GM23248 (cell line): ENCODE data around the gene MDFIC. TPM values are rescaled to one million over a fixed set of nuclear protein-coding genes. Genes with fewer than 3 reads are reported as not detected.

Experiments
- DNase-seq: peaks from one replicate; pipeline ENCODE4 v3.0.0-alpha.2; 2015
- H2AFZ ChIP-seq: fragments of 200-600 bp; sonication (generic); 2 replicates; pipeline ENCODE4 v1.6.1; 2016; ENCODE audit warnings: antibody characterized with exemption
- H3F3A ChIP-seq: fragments of 200-600 bp; sonication (generic); 2 replicates; pipeline ENCODE4 v1.6.1; 2016; ENCODE audit warnings: mild to moderate bottlenecking, antibody characterized with exemption, mixed run types; ENCODE audit not compliant: insufficient read depth
- H3K27ac ChIP-seq: fragments of 200-600 bp; sonication (generic); 2 replicates; pipeline ENCODE4 v1.5.1; 2016; ENCODE audit warnings: mild to moderate bottlenecking
- H3K27me3 ChIP-seq: fragments of 200-600 bp; sonication (generic); replicated peaks from 2 replicates; pipeline ENCODE4 v1.6.1; 2016; ENCODE audit warnings: mild to moderate bottlenecking; ENCODE audit not compliant: insufficient read depth
- H3K36me3 ChIP-seq: fragments of 200-600 bp; sonication (generic); 2 replicates; pipeline ENCODE4 v1.6.1; 2016; ENCODE audit warnings: low read depth, mild to moderate bottlenecking
- H3K4me1 ChIP-seq: fragments of 200-600 bp; sonication (generic); 2 replicates; pipeline ENCODE4 v1.6.1; 2016; ENCODE audit warnings: mild to moderate bottlenecking; ENCODE audit not compliant: insufficient read depth
- H3K4me2 ChIP-seq: fragments of 200-600 bp; sonication (generic); one replicate; pipeline ENCODE4 v1.6.1; 2016; ENCODE audit warnings: mild to moderate bottlenecking; ENCODE audit not compliant: unreplicated experiment
- H3K4me3 ChIP-seq: fragments of 200-600 bp; sonication (generic); 2 replicates; pipeline ENCODE4 v1.5.1; 2016; ENCODE audit warnings: mild to moderate bottlenecking
- H3K79me2 ChIP-seq: fragments of 200-600 bp; sonication (generic); 2 replicates; pipeline ENCODE4 v1.6.1; 2016; ENCODE audit warnings: mild to moderate bottlenecking; ENCODE audit not compliant: insufficient read depth
- H3K9ac ChIP-seq: fragments of 200-600 bp; sonication (generic); 2 replicates; pipeline ENCODE4 v1.6.1; 2016; ENCODE audit warnings: mild to moderate bottlenecking
- H3K9me2 ChIP-seq: fragments of 200-600 bp; sonication (generic); 2 replicates; pipeline ENCODE4 v1.6.1; 2016; ENCODE audit warnings: mixed run types, mild to moderate bottlenecking, moderate library complexity; ENCODE audit not compliant: insufficient read depth
- H3K9me3 ChIP-seq: fragments of 200-600 bp; sonication (generic); one replicate; pipeline ENCODE4 v1.6.1; 2017; ENCODE audit warnings: low read depth
- H4K20me1 ChIP-seq: fragments of 200-600 bp; sonication (generic); 2 replicates; pipeline ENCODE4 v1.6.0; 2016; ENCODE audit not compliant: insufficient read depth
- EZH2 ChIP-seq: fragments of 200-600 bp; sonication (generic); IDR thresholded peaks from 2 replicates; pipeline ENCODE4 v1.6.1; 2018; ENCODE audit warnings: antibody characterized with exemption, mild to moderate bottlenecking; ENCODE audit not compliant: insufficient read depth, poor library complexity, severe bottlenecking
- EZH2phosphoT487 ChIP-seq: fragments of 200-600 bp; sonication (generic); IDR thresholded peaks from 2 replicates; pipeline ENCODE4 v1.6.1; 2018; ENCODE audit warnings: antibody characterized with exemption, moderate library complexity, mild to moderate bottlenecking, low read depth; ENCODE audit not compliant: insufficient read depth
- WGBS, 2 experiments: methylation state at CpG; one replicate each; pipeline ENCODE4 v1.1.6; 2015 to 2017; ENCODE audit warnings: low lambda C conversion rate in 2 of 2, low coverage in 1 of 2; ENCODE audit errors: missing lambda C conversion rate in 2 of 2; 5-methylcytosine and 5-hydroxymethylcytosine counted together
- in situ Hi-C: fragments of 300-500 bp; cut with MboI; formaldehyde crosslinking; loops from 2 replicates; pipeline ENCODE4 v1.15.0; 2020
- polyA plus RNA-seq: library from polyadenylated mRNA; unstranded; fragments of >200 nt; fragmentation: Nextera tagmentation; extraction: Ambion mirVana; gene quantifications from 2 replicates; pipeline ENCODE4 v1.2.1, GENCODE V29; 2016
- total RNA-seq: library from RNA; depleted of rRNA; stranded (reverse); fragments of >200 nt; shearing (Covaris generic); gene quantifications from 2 replicates; pipeline ENCODE4 v1.2.3, GENCODE V29; 2014

MDFIC gene
- total and polyA plus RNA-seq, 2 experiments from 2014 or later, result 23.0 to 50.3 TPM

DNA sequence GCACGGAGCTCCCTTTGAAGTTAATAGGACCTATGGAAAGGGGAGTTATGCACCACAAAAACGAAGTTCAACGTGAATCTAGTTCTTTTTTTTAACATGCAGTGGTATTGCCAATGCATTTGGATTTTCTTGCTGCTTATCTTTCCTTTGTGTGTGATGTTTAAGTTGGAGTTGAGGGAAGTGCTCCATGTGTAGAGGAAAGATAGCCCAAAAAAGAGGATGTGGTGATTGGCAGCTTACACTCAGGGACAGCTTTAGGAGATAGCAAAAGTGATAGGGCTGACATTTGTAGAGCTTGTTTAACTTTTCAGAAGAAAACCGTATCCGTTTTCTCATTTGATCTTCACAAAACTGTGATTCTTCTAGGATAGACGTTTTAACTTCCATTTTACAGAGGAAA is 101.3 kb downstream of the MDFIC start:
- 75% methylated on average over 6 of the region's 6 CpGs for WGBS, 2 experiments
- Histone ChIP-seq H3K4me2 (no peak overlapping the region), H2AFZ (no peak overlapping the region), H3K9me2 (no peaks in the 10 kb centered on the region), H3K9ac (no peak overlapping the region), H3K27me3 (no peaks in the 10 kb centered on the region), H3F3A (no peaks in the 10 kb centered on the region), H3K27ac (no peak overlapping the region), H4K20me1 (no peaks in the 10 kb centered on the region), H3K9me3 (no peaks in the 10 kb centered on the region), H3K79me2 (no peaks in the 10 kb centered on the region), H3K36me3 (no peaks in the 10 kb centered on the region), H3K4me1 (no peaks in the 10 kb centered on the region), H3K4me3 (no peak overlapping the region)
- DNase-seq, result no peak
- TF ChIP-seq EZH2, result no peak
- no peak for TF ChIP-seq EZH2phosphoT487
- in situ Hi-C loops, result no loop called here

GRCh38 chr7:115024276-115024675 is 102.4 kb downstream of the MDFIC start:
- H3K4me1 ChIP-seq, result no peaks in the 10 kb centered on the region
- H3K4me2 ChIP-seq, result no peak overlapping the region
- H3F3A ChIP-seq, result no peaks in the 10 kb centered on the region
- no peaks in the 10 kb centered on the region for H3K79me2 ChIP-seq
- H4K20me1 ChIP-seq, result no peaks in the 10 kb centered on the region
- 35% methylated on average over 3 of the region's 3 CpGs for WGBS, 2 experiments
- TF ChIP-seq EZH2phosphoT487 (no peak), EZH2 (no peak)
- H3K9me3 ChIP-seq, result no peaks in the 10 kb centered on the region
- H2AFZ ChIP-seq, result no peak overlapping the region
- no peak for DNase-seq
- no peaks in the 10 kb centered on the region for H3K27me3 ChIP-seq
- H3K36me3 ChIP-seq, result no peaks in the 10 kb centered on the region
- no peak overlapping the region for H3K27ac ChIP-seq
- in situ Hi-C loops, result no loop called here
- H3K9me2 ChIP-seq, result no peaks in the 10 kb centered on the region
- no peak overlapping the region for H3K4me3 ChIP-seq
- no peak overlapping the region for H3K9ac ChIP-seq

DNA sequence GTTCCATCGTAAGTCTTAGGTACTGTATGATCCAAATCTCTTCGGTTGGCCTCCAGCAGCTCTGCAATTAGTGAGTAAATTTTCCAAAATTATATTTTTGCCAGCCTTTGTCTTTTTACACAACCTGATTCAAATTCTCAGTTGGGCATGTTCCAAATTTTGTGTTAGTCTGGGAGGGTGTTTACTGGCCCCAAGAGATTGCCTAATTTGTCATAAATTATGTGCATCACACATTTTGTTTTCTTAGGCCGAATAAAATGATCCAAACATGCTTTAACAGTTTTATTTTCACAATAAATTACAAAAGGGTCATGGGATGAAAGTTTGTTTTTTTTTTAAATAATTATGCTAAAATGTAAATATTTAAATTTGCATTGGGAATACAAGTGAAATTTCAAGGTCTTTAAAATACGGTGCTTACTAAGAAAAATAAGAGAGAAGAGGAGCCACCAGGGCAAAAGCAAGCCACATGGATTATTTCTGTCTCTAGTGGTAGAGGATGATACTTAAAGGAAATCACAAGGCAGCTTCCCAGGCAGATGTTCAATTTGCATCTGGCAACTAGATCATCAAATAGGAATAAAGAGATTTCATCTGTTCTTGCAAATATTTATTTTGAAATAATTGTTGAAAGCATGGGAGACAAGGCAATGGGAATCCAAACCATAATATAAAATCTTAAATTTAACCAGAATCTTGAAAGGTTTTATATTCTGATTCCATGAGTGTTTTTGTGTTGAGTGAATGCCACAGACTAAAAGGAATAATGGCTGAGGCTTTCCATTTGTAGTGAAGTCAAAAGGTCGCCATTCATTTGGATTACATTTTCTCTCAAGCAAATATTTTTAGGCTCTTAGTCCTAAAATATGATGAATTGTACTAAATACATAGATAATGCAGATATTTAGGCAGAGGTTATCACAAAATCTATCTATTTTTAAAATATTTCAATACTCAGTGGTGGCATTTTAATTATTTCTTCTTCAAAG is 111.1 kb downstream of the MDFIC start:
- 28 to 29% methylated on average over 5 of the region's 5 CpGs for WGBS, 2 experiments
- in situ Hi-C loops, result no loop called here
- Histone ChIP-seq H3K79me2 (no peaks in the 10 kb centered on the region), H3K9me2 (no peaks in the 10 kb centered on the region), H3K4me3 (no peak overlapping the region), H3K4me2 (no peak overlapping the region), H2AFZ (no peak overlapping the region), H3K9ac (no peak overlapping the region), H3K9me3 (no peaks in the 10 kb centered on the region), H3K36me3 (no peaks in the 10 kb centered on the region), H3K4me1 (no peaks in the 10 kb centered on the region), H3K27me3 (no peaks in the 10 kb centered on the region), H4K20me1 (no peaks in the 10 kb centered on the region), H3F3A (no peaks in the 10 kb centered on the region), H3K27ac (no peak overlapping the region)
- no peak for DNase-seq
- TF ChIP-seq EZH2 (no peak), EZH2phosphoT487 (no peak)

- Histone ChIP-seq H3K9me3 (no peaks in the 10 kb centered on the region), H2AFZ (no peak overlapping the region), H3K27me3 (no peaks in the 10 kb centered on the region), H3K27ac (no peak overlapping the region), H3K9ac (no peak overlapping the region), H4K20me1 (no peaks in the 10 kb centered on the region), H3K4me3 (no peak overlapping the region), H3F3A (no peaks in the 10 kb centered on the region), H3K4me1 (no peaks in the 10 kb centered on the region), H3K36me3 (no peaks in the 10 kb centered on the region), H3K9me2 (no peaks in the 10 kb centered on the region), H3K4me2 (no peak overlapping the region), H3K79me2 (no peaks in the 10 kb centered on the region)
- WGBS, 2 experiments, result 65 to 73% methylated on average over 1 of the region's 1 CpG
- DNase-seq, result no peak
- in situ Hi-C loops, result no loop called here
- no peak for TF ChIP-seq EZH2
- TF ChIP-seq EZH2phosphoT487, result no peak
Measured at GRCh38 chr7:115033917-115034459, 112.1 kb downstream of the MDFIC start.
